ENCODE results near the gene EVI2B.

GRCh38 chr17:31310260-31310659 is 3.6 kb downstream of the EVI2B start:
- TF ChIP-seq CTCF (IDR thresholded peaks at IDR 0.05 in 4 of 5, conservative IDR thresholded peaks at IDR 0.05 in 1 of 5): no peak
- no peak for TF ChIP-seq POLR2A (IDR thresholded peaks at IDR 0.05)
